Activated T-helper 2 cell treated with anti-CD3 and anti-CD28 coated beads, Interferon-gamma antibody, Interleukin-2, Interleukin-4, amounts not matched to agents 10 μg/mL and 5 μg/mL and 100 μg/mL, durations not matched to agents 14 hours and 24 hours and 36 hours (primary cell): ENCODE data around the gene GSPT2. TPM values are rescaled to one million over a fixed set of nuclear protein-coding genes. Genes with fewer than 3 reads are reported as not detected.
A peak's percentile ranks its signal among the peaks of the same experiment; 100 is the strongest.
"Not testable (repeated sequence)": the region's sequence is repeated elsewhere in the genome, so short reads cannot be mapped to it uniquely, and the experiment has no call there.

ENCODE experiments used
- DNase-seq: peaks from one replicate; pipeline ENCODE4 v3.0.0; 2021; ENCODE audit warnings: low spot score
- H3K27ac Mint-ChIP-seq: one replicate; pipeline ENCODE4 v1.8.0; 2021; ENCODE audit warnings: mixed read lengths
- H3K27me3 Mint-ChIP-seq: one replicate; pipeline ENCODE4 v1.8.0; 2021; ENCODE audit warnings: low read depth, mixed read lengths
- H3K36me3 Mint-ChIP-seq: one replicate; pipeline ENCODE4 v1.8.0; 2021; ENCODE audit warnings: low read depth, mixed read lengths
- H3K4me1 Mint-ChIP-seq: one replicate; pipeline ENCODE4 v1.8.0; 2021; ENCODE audit warnings: low read depth, mixed read lengths
- H3K4me3 Mint-ChIP-seq: one replicate; pipeline ENCODE4 v1.8.0; 2021; ENCODE audit warnings: low read depth, mild to moderate bottlenecking, moderate library complexity, mixed read lengths
- H3K9me3 Mint-ChIP-seq: one replicate; pipeline ENCODE4 v1.8.0; 2021; ENCODE audit warnings: mixed read lengths
- intact Hi-C: fragments of 100-400 bp; cut with micrococcal nuclease; formaldehyde crosslinking; loops from one replicate; pipeline ENCODE4 v1.15.1; 2023
- total RNA-seq: library from RNA; stranded (reverse); gene quantifications from 2 replicates; pipeline ENCODE4 v1.2.3, GENCODE V29; 2022

The GSPT2 gene
- total RNA-seq: 11.4 and 12.1 TPM in 2 replicates

GRCh38 chrX:51743179-51743957 lies at the start of gene GSPT2:
TSS of gene GSPT2 (plus strand) at chrX:51743442. CDS start at chrX:51743627, 185 bp downstream.
- peak within 1 kb of the TSS; percentile 74 for H3K27ac Mint-ChIP-seq
- H3K27me3 Mint-ChIP-seq: peaks cover 7% of the 10 kb centered on the region
- H3K36me3 Mint-ChIP-seq: peaks cover 36% of the 10 kb centered on the region
- H3K4me1 Mint-ChIP-seq: peaks cover 9% of the 10 kb centered on the region
- peak; percentile 64 for DNase-seq
- intact Hi-C loops: loop anchor here (1.0 kb wide), 2 partner anchors 59 to 150 kb away; partner anchors contain the start of gene MAGED1
- H3K4me3 Mint-ChIP-seq: peak within 1 kb of the TSS; percentile 91
- H3K9me3 Mint-ChIP-seq: peaks cover 16% of the 10 kb centered on the region

GRCh38 chrX:51694254-51694653 lies 49.0 kb upstream of the GSPT2 start:
- Mint-ChIP-seq H3K36me3 (no peaks in the 10 kb centered on the region), H3K27me3 (peaks cover 2% of the 10 kb centered on the region), H3K27ac (no peak overlapping the region), H3K9me3 (no peaks in the 10 kb centered on the region), H3K4me3 (no peak overlapping the region), H3K4me1 (no peaks in the 10 kb centered on the region)
- intact Hi-C loops: no loop called here
- DNase-seq: no peak

DNA sequence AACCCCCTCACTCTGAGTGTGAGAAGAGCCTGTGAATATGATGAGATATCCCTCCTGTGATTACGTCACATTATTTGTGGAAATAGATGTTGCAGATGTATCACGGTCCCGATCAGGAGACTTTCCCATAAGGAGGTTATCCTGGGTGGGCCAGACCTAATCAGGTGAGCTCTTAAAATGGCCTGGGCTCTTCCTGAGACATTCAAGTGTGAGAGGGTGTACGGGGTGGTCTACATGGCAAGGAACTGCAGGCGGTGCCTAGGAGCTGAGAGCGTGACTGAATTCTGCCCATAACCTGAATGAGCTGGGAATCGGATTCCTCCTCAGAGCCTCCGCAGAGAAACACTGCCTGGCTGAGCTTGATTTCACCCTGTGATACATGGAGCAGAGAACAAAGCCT lies 45.8 kb upstream of the GSPT2 start:
- Mint-ChIP-seq H3K27ac (no peak overlapping the region), H3K36me3 (no peaks in the 10 kb centered on the region), H3K4me3 (no peak overlapping the region), H3K9me3 (no peaks in the 10 kb centered on the region), H3K27me3 (peaks cover 2% of the 10 kb centered on the region), H3K4me1 (no peaks in the 10 kb centered on the region)
- no peak for DNase-seq
- intact Hi-C loops: no loop called here

DNA sequence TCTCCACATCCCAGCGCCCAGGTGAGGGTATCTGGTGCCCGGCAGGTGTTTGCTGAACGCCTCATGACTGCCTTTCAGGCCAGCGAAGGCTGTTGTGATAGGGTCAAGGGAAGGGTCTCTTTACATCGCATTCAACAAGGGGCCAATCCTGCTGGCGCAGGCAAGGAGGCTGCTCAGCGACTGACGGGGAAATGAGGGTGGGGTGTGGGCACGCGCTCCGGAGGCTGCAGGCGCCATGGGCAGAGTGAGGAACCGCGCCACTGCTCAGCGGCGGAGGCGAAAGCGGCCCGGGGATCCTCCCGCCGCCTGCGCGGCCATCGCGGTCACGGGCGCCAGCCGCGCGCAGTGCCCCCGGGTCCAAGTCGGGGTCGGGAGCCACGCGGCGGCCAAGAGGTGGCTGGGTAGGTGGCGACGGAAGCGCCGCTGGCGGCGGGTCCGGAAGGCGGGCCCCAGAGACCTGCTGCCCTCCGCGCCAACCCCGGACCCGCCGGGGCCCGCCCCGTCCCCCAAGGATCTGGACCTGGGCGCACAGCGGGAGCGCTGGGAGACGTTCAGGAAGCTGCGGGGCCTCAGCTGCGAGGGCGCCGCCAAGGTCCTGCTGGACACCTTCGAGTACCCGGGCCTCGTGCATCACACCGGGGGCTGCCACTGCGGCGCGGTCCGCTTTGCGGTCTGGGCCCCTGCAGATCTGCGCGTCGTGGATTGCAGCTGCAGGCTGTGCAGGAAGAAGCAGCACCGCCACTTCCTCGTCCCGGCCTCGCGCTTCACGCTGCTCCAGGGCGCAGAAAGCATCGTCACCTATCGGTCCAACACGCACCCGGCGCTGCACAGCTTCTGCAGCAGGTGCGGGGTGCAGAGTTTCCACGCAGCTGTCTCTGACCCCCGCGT lies 32.7 kb upstream of the GSPT2 start, which contains the start of gene CENPVL1:
Gene CENPVL1, plus strand, starts transcription at position 236 of the 888 bp plus-strand sequence. Its CDS starts 0 bp downstream, at position 236.
- H3K9me3 Mint-ChIP-seq, DNase-seq, H3K27me3 Mint-ChIP-seq, H3K4me1 Mint-ChIP-seq, H3K4me3 Mint-ChIP-seq, H3K27ac Mint-ChIP-seq, H3K36me3 Mint-ChIP-seq, intact Hi-C loops: not testable (repeated sequence)

DNA sequence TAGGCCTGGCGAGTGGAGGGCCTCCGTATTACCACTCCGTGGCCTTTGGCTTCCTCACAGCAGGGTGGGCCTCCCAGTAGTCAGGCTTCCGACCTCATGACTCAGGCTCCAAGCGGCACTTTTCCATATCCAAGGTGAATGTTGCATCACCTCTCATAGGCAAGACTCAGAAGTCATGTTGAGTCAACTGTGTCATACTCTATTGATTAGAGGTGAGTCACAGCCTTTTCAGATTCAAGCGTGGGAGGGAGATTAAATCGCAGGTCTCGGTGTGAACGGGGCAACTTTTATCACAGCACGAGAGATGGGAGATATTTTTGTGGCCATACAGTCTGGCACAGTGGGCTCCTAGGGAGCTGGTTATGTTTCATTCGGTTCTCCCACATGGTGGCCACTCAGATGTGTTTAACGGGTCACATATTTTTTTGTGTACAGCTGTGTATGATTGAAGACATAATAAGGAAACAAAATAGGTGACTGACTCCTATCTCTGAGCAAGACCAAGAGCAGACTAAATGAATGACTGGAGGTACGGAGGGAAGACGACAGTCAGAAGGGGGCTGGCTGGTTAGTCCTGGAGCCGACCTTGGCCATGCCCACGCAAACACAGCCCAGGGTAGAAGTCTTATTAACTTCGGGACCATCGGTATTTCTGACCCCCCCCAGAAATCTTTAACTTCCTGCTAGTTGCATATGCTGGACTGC lies 30.1 kb upstream of the GSPT2 start:
- H3K9me3 Mint-ChIP-seq, H3K4me1 Mint-ChIP-seq, intact Hi-C loops, H3K4me3 Mint-ChIP-seq, H3K27me3 Mint-ChIP-seq, H3K36me3 Mint-ChIP-seq, DNase-seq, H3K27ac Mint-ChIP-seq: not testable (repeated sequence)

GRCh38 chrX:51728202-51728601 lies 15.0 kb upstream of the GSPT2 start:
- Mint-ChIP-seq H3K4me1 (no peaks in the 10 kb centered on the region), H3K4me3 (no peak overlapping the region), H3K27me3 (peaks cover 3% of the 10 kb centered on the region), H3K27ac (no peak overlapping the region), H3K36me3 (no peaks in the 10 kb centered on the region), H3K9me3 (no peaks in the 10 kb centered on the region)
- DNase-seq: no peak
- intact Hi-C loops: no loop called here

GRCh38 chrX:51737091-51737490 lies 6.2 kb upstream of the GSPT2 start:
- Mint-ChIP-seq H3K36me3 (no peaks in the 10 kb centered on the region), H3K27ac (no peak overlapping the region), H3K4me3 (no peak overlapping the region), H3K9me3 (no peaks in the 10 kb centered on the region), H3K4me1 (no peaks in the 10 kb centered on the region), H3K27me3 (peaks cover 17% of the 10 kb centered on the region)
- no peak for DNase-seq
- intact Hi-C loops: no loop called here

GRCh38 chrX:51742586-51742985 lies 656 bp upstream of the GSPT2 start:
- Mint-ChIP-seq H3K9me3 (peaks cover 16% of the 10 kb centered on the region), H3K27me3 (peaks cover 8% of the 10 kb centered on the region), H3K4me1 (peaks cover 9% of the 10 kb centered on the region), H3K27ac (no peak overlapping the region), H3K4me3 (no peak overlapping the region), H3K36me3 (peaks cover 36% of the 10 kb centered on the region)
- DNase-seq: no peak
- intact Hi-C loops: no loop called here

- intact Hi-C loops: no loop called here
- DNase-seq: no peak
- peaks cover 36% of the 10 kb centered on the region for H3K36me3 Mint-ChIP-seq
- H3K27me3 Mint-ChIP-seq: peaks cover 4% of the 10 kb centered on the region
- no peak overlapping the region for H3K27ac Mint-ChIP-seq
- peaks cover 9% of the 10 kb centered on the region for H3K4me1 Mint-ChIP-seq
- H3K4me3 Mint-ChIP-seq: no peak overlapping the region
- H3K9me3 Mint-ChIP-seq: peaks cover 16% of the 10 kb centered on the region
Measured at GRCh38 chrX:51747671-51748070, 4.4 kb downstream of the GSPT2 start.

GRCh38 chrX:51759055-51759839 lies 16.0 kb downstream of the GSPT2 start:
- Mint-ChIP-seq H3K4me3 (no peak overlapping the region), H3K4me1 (no peaks in the 10 kb centered on the region), H3K9me3 (no peaks in the 10 kb centered on the region), H3K36me3 (no peaks in the 10 kb centered on the region), H3K27ac (no peak overlapping the region), H3K27me3 (peaks cover 5% of the 10 kb centered on the region)
- DNase-seq: no peak
- intact Hi-C loops: no loop called here

- DNase-seq: no peak
- no peaks in the 10 kb centered on the region for H3K9me3 Mint-ChIP-seq
- no peak overlapping the region for H3K27ac Mint-ChIP-seq
- peaks cover 2% of the 10 kb centered on the region for H3K27me3 Mint-ChIP-seq
- H3K4me1 Mint-ChIP-seq: no peaks in the 10 kb centered on the region
- no peak overlapping the region for H3K4me3 Mint-ChIP-seq
- intact Hi-C loops: no loop called here
- no peaks in the 10 kb centered on the region for H3K36me3 Mint-ChIP-seq
Measured at GRCh38 chrX:51760657-51761056, 17.4 kb downstream of the GSPT2 start.

- Mint-ChIP-seq H3K36me3 (no peaks in the 10 kb centered on the region), H3K9me3 (no peaks in the 10 kb centered on the region), H3K27ac (no peak overlapping the region), H3K4me3 (no peak overlapping the region), H3K4me1 (no peaks in the 10 kb centered on the region), H3K27me3 (peaks cover 2% of the 10 kb centered on the region)
- intact Hi-C loops: no loop called here
- no peak for DNase-seq
Measured at GRCh38 chrX:51766546-51766945, 23.3 kb downstream of the GSPT2 start.
